Activated T-helper 1 cell treated with anti-CD3 and anti-CD28 coated beads, Interleukin-2, amount 50 U/mL, for 16 hours (primary cell): ENCODE data around the gene NKX1-2.

Experiments used
- DNase-seq, 2 donors: peaks; one replicate each; pipeline ENCODE4 v3.0.0-alpha.2; 2020; ENCODE audit warnings: low read depth in 1 of 2, low spot score in 1 of 2

NKX1-2 gene

GRCh38 chr10:124476043-124476725 lies 26.3 kb upstream of the NKX1-2 start:
- DNase-seq = no peak

GRCh38 chr10:124474514-124475070 lies 24.8 kb upstream of the NKX1-2 start:
- DNase-seq = no peak

DNA sequence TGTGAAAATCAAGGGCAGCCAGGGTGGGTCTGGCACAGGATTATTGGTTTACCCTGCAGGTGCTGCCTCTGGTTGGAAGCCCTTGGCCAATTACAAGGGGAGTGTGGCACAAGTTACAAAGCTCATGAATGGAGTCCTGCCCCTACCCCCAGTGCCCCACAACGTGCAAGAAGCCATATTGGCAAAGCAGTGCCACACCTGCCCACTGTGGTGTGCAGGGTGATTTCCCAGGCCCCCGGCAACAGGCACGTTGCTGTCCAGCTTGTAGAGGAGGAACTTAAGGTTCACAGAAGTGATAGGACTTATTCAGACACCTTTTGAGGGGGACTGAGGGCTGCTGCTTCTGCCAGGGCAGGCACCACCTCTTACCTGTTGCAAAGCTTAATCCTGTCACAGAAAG lies 23.2 kb upstream of the NKX1-2 start:
- DNase-seq = no peak

DNA sequence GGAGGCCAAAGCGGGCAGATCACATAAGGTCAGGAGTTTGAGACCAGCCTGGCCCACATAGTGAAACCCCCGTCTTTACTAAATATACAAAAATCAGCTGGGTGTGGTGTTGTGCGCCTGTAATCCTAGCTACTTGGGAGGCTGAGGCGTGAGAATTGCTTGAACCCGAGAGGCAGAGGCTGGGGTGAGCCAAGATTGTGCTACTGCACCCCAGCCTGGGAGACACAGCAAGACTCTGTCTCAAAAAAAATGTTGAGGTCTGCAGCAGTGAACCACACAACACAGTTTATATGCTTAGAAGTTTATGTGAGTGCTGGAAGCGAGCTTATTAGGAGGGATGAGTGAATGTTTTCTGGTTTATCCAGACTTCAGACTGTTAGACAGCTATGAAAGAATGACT lies 22.2 kb upstream of the NKX1-2 start:
- DNase-seq = no peak

GRCh38 chr10:124470544-124471434 lies 21.0 kb upstream of the NKX1-2 start:
- DNase-seq = no peak

GRCh38 chr10:124469956-124470484 lies 20.2 kb upstream of the NKX1-2 start:
- no peak for DNase-seq

DNA sequence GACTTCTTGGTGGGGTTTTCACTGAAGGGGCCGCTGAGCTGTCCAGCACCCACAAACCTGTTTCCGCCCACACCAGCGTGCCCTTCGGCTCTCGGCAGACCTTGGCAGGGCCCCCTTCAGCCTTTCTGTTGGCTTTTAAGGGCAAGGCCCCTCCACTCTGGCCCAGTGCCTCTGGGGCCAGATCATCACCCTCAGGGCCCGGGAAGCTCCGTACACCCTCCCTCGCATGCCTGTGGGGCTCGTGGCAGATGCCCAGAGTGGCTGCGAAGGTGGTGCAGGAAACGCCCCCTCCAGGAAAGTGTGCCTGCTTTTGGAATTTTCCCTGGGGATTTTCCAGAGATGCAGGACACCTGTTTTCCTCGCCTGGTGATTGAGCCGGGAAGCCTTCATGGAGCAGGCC lies 18.8 kb upstream of the NKX1-2 start:
- DNase-seq = no peak

DNA sequence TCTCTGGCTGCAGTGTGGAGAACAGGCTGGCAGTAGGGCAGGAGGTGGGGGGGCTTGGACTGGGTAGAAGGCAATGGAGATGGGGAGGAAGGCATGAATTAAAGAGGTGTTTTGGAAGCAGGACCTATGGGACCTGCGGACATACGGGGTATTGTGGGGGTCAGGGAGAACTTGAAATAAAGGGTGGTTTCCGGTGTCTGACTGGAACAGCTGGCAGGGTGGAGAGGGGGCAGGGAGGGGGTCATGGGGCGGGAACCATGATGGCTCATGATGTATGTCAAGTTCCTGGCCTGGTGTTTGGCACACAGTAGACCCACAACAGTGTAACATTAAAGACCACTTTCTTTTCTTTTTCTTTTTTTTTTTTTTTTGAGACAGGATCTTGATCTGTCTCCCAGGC lies 17.3 kb upstream of the NKX1-2 start:
- no peak for DNase-seq

DNA sequence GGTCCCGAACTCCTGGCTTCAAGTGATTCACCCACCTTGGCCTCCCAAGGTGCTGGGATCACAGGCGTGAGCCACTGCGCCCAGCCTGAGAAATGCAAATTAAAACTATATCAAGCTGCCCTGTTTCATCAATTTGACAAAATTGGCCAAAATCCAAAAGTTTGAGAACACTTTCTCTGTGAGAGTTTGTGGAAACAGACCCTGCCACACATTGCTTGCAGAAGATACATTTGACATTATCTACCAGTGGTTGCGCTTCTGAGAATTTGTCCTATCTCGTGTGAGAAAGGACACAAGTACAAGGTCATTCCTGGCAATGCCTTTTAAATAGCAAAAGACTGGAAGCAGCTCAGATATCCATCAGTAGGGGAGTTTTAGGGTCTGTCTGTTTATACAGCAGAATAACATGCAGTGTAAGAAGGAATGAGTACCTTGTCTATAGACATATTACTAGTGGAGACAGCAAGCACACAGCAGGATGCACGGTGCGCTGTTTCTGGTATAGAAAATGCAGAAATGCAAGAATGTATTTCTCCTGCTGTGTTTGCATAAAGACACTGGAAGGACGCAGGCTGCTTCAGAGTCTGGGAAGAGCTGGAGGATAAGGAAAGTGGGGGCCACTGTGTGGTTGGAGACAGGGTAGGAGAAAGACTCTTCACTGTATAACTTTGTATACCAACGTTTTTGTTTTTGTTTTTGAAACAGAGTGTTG lies 16.1 kb upstream of the NKX1-2 start:
- no peak for DNase-seq

- DNase-seq = no peak
Observed at GRCh38 chr10:124465003-124465776, 15.4 kb upstream of the NKX1-2 start.

GRCh38 chr10:124464028-124464965 lies 14.5 kb upstream of the NKX1-2 start:
- no peak for DNase-seq

DNA sequence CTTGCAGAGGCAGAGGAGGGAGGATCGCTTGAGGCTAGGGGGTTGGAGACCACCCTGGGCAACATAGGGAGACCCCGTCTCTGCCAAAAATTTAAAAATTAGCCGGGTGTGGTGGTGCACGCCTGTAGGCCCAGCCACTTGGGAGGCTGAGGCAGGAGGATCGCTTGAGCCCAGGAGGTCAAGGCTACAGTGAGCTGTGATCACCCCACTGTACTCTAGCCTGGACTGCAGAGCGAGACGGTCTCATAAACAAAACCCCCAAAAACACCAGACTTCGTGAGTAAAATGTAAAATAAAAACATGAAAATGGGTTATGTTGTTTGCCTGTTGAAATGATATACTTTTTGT lies 12.5 kb upstream of the NKX1-2 start:
- DNase-seq = no peak

DNA sequence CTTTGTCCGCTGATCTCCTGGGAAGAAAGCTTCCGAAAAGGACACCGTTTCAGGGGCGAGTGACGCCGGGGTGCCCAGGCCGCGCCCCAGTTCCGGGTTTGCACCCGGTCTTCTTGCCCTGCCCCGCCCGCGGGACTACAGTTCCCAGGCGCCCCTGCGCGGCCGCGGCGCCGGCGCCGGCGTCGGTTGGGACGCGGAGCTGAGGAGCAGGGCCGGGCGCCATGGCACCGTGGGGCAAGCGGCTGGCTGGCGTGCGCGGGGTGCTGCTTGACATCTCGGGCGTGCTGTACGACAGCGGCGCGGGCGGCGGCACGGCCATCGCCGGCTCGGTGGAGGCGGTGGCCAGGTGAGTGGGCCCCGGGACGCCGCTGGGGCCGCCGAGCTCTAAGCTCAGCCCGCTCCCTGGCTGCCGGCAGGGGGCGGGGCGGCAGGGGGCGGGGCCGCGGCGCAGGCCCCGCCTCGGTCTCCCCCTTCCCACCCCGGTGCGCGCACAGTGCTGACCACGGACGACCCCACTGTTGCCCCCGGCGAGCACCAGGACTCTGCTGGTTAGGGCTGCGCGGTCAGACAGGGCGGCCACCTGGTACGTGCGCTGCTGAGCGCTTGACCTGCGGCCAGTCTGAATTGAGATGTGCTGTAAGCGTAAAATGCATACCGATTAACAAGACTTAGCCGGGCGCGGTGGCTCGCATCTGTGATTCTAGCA lies 12.0 kb upstream of the NKX1-2 start, which contains the start of gene LHPP:
Gene LHPP (plus strand): TSS at position 182 of the 706 bp plus-strand sequence. CDS start 40 bp downstream, at position 222.
- peak; percentile 71 to 77 for DNase-seq

DNA sequence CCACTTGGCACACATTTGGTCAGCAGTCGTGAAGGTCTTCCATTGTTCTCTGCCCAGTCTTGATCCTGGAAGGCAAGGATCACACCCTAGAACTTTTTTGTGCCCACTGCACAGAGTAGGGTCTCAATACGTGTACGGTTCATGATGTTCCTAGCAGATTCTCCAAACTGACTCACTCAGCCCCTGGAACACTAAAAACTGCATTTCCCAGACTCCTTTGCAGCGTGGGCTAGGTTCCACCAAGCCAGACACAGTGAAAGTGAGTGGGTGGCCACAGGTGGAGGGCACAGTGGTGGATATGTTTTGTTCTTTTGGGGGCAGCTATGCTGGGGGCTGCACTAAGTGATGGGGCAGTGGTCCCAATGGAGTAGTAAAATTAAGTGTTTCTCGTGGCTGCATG lies 10.3 kb upstream of the NKX1-2 start:
- DNase-seq = no peak

DNA sequence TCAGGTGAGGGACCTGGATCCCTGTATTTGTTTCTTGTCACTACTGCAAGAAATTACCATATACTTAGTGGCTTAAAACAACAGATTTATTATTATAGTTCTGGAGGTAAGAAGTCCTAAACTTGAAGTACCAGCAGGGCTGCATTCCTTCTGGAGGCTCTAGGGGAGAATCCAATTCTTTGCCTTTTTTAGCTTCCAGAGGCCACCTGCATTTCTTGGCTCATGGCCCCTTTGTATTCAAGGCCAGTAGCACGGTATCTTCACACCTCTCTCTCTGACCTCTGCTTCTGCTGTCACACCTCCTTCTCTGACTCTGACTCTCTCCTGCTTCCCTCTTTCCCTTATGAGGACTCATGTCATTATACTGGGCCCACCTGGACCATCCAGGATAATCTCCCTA lies 9.6 kb upstream of the NKX1-2 start:
- no peak for DNase-seq

GRCh38 chr10:124458889-124459288 lies 9.1 kb upstream of the NKX1-2 start:
- DNase-seq = no peak

DNA sequence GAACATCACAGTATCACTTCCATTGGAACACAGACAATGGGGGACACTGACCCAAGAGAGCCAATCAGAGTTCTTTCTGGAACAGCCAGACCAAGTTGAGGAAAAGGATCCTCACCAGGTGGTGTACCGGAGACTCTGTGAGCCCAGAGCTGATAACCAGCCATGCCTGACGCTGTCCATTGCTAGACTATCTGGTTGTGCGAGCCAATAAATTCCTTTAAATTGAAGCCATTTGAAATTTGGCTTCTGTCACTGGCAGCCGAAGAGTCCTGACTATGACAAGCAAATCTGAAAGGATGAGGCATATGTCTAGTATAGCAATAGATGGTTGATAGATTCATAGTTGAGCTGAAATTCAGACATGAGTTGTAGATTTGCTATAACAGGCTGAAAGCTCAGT lies 8.6 kb upstream of the NKX1-2 start:
- no peak for DNase-seq

GRCh38 chr10:124455441-124455840 lies 5.6 kb upstream of the NKX1-2 start:
- DNase-seq = no peak
